AG04450 (cell line): ENCODE results near the gene PRUNE2. TPM values are rescaled to one million over a fixed set of nuclear protein-coding genes. Genes with fewer than 3 reads are reported as not detected.
A peak's percentile ranks its signal among the peaks of the same experiment; 100 is the strongest.

Source experiments
- CTCF ChIA-PET: fragments of 300-600, 350-600 bp; formaldehyde crosslinking; extraction: SDS; loops from one replicate; lab custom pipeline; 2022; ENCODE audit warnings: antibody characterized with exemption, inconsistent platforms; lab: Charles Lee
- POLR2A ChIA-PET: fragments of 350-600 bp; formaldehyde crosslinking; extraction: SDS; loops from one replicate; lab custom pipeline; 2021; ENCODE audit warnings: antibody characterized with exemption, inconsistent platforms; lab: Yijun Ruan, JAX
- DNase-seq: peaks from one replicate; pipeline ENCODE4 v3.0.0-alpha.2; 2011; ENCODE audit warnings: low read depth, low spot score
- H3K27ac ChIP-seq: one replicate; pipeline ENCODE4 v1.5.1; 2012; ENCODE audit warnings: low read depth, low read length, control low read depth
- H3K27me3 ChIP-seq: one replicate; pipeline ENCODE4 v1.6.0; 2012; ENCODE audit warnings: low read length; ENCODE audit not compliant: control insufficient read depth, insufficient read depth
- H3K4me3 ChIP-seq: 2 replicates; pipeline ENCODE4 v1.5.1; 2011; ENCODE audit warnings: mild to moderate bottlenecking, low read depth, low read length, control low read depth
- H3K9me3 ChIP-seq: 2 replicates; pipeline ENCODE4 v1.5.1; 2012; ENCODE audit warnings: low read length; ENCODE audit not compliant: control insufficient read depth, insufficient read depth
- polyA plus RNA-seq: library from polyadenylated mRNA; depleted of rRNA; stranded (reverse); fragments of >200 nt; gene quantifications from 2 replicates; pipeline ENCODE4 v1.2.3, GENCODE V29; 2011
- TF ChIP-seq, protein P1 (sequence below): IDR thresholded peaks from 2 replicates; pipeline ENCODE4 v1.5.1; 2011; ENCODE audit warnings: low read depth, low read length, control low read depth, inconsistent platforms

PRUNE2 gene
- polyA plus RNA-seq, 1 experiment, result 1.1 TPM

DNA sequence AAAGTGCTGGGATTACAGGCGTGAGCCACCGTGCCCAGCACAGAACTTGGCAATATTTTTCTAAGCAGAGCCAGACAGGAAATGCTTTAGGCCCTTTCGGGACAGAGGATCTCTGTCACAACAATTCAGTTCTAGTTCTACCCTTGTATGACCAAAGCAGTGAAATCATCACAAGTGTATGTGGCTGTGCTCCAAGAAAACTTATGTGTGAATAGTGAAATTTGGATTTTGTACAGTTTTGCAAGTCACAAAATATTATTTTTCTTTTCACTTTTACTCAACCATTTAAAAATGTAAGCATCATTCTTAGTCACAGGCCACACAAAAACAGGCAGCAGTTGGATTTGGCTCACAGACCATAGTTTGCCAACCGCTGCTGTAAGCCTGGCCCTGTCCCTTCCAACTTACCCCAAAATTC lies 20.4 kb upstream of the PRUNE2 start:
- TF ChIP-seq, protein P1, sequence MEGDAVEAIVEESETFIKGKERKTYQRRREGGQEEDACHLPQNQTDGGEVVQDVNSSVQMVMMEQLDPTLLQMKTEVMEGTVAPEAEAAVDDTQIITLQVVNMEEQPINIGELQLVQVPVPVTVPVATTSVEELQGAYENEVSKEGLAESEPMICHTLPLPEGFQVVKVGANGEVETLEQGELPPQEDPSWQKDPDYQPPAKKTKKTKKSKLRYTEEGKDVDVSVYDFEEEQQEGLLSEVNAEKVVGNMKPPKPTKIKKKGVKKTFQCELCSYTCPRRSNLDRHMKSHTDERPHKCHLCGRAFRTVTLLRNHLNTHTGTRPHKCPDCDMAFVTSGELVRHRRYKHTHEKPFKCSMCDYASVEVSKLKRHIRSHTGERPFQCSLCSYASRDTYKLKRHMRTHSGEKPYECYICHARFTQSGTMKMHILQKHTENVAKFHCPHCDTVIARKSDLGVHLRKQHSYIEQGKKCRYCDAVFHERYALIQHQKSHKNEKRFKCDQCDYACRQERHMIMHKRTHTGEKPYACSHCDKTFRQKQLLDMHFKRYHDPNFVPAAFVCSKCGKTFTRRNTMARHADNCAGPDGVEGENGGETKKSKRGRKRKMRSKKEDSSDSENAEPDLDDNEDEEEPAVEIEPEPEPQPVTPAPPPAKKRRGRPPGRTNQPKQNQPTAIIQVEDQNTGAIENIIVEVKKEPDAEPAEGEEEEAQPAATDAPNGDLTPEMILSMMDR, result no peak
- H3K27ac ChIP-seq, result no peak overlapping the region
- POLR2A ChIA-PET, result no interaction called here
- H3K27me3 ChIP-seq, result peaks cover 5% of the 10 kb centered on the region
- CTCF ChIA-PET, result interaction anchor here (0.6 to 1.0 kb wide), 2 partner anchors 12 to 116 kb away, joined by 3 to 7 read pairs; no protein-coding TSS in a partner anchor
- no peaks in the 10 kb centered on the region for H3K9me3 ChIP-seq
- DNase-seq, result peak; percentile 4
- H3K4me3 ChIP-seq, result no peak overlapping the region

DNA sequence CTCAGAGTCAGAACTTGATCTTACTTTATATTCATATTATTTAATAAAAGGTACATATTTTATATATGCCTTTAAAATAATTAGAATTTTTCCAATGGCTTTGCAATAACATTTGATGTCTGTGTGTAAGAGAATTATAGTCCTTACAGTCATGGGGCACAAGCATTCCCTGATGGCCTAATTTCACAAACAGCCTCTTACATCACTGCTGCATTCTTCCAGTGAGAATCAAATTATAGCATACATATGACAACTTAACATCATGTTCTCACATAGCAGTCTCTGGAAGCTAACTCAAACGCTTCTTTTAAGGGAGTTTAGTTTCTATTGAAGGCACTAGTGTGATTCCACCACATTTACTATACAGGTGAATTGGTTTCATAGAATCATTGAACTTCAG lies 15.3 kb upstream of the PRUNE2 start:
- POLR2A ChIA-PET, result no interaction called here
- no peaks in the 10 kb centered on the region for H3K9me3 ChIP-seq
- no peak for DNase-seq
- H3K4me3 ChIP-seq, result no peak overlapping the region
- TF ChIP-seq, protein P1, result no peak
- CTCF ChIA-PET, result no interaction called here
- no peak overlapping the region for H3K27ac ChIP-seq
- peaks cover 10% of the 10 kb centered on the region for H3K27me3 ChIP-seq

DNA sequence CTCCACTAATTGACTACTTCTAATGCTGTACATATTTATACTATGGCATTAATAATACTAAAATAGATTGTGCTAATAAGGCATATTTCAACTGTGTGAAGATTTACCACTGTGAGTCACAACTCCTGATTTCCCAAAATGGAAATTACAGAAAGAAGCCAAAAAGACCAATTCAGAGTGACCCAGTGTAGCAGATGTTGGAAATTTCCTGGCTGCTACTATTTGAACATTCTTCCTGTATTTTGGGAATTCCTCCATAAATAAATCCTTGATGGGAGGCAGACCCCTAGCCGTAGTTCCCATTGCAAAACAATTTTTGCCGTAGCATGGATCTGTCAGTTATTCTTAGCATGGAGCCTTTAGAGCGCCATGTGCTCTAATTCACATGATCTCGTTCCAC lies 11.4 kb upstream of the PRUNE2 start:
- H3K27ac ChIP-seq, result no peak overlapping the region
- POLR2A ChIA-PET, result no interaction called here
- CTCF ChIA-PET, result no interaction called here
- H3K9me3 ChIP-seq, result no peaks in the 10 kb centered on the region
- DNase-seq, result no peak
- TF ChIP-seq, protein P1, result no peak
- peaks cover 17% of the 10 kb centered on the region for H3K27me3 ChIP-seq
- no peak overlapping the region for H3K4me3 ChIP-seq

DNA sequence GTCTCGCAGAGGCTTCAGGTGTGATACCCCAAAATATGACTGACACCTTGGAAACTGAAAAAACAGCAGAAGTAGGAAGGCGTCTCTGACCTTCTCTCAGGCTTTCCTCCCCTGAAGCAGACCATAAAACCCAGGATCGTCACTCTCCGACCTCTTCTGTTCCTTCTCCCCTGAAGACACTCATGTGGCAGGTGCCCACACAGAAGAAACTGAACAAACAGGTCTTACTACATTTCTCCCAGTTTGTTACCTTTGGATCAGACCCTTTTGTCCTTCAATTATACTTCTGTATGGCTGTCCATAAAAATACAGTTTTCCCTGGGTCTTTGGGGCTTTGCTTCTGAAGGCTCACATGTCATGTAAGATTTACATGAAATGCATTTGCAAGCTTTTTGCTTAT lies 10.3 kb upstream of the PRUNE2 start:
- Histone ChIP-seq H3K27me3 (peaks cover 13% of the 10 kb centered on the region), H3K4me3 (no peak overlapping the region), H3K27ac (no peak overlapping the region), H3K9me3 (no peaks in the 10 kb centered on the region)
- ChIA-PET CTCF (no interaction called here), POLR2A (no interaction called here)
- DNase-seq, result no peak
- TF ChIP-seq, protein P1, result no peak

- no peak overlapping the region for H3K27ac ChIP-seq
- H3K4me3 ChIP-seq, result no peak overlapping the region
- H3K9me3 ChIP-seq, result no peaks in the 10 kb centered on the region
- ChIA-PET CTCF (no interaction called here), POLR2A (no interaction called here)
- TF ChIP-seq, protein P1, result no peak
- DNase-seq, result no peak
- peaks cover 13% of the 10 kb centered on the region for H3K27me3 ChIP-seq
These were observed 7.6 kb upstream of the PRUNE2 start for GRCh38 chr9:76913467-76913866.
